GM13977 (cell line): ENCODE results near the gene CHCHD10.

Experiments used
- DNase-seq: peaks from one replicate; pipeline ENCODE4 v3.0.0; 2012; ENCODE audit warnings: low spot score
- in situ Hi-C: fragments of 300-500 bp; cut with MboI; formaldehyde crosslinking; loops from one replicate; pipeline ENCODE4 v1.12.0; 2022; ENCODE audit warnings: low sequenced_read_pairs, low pct_unique_long_range_greater_than_20kb, mixed read lengths, inconsistent platforms; ENCODE audit not compliant: unreplicated experiment
- TF ChIP-seq, protein P1 (sequence below): IDR thresholded peaks from 2 replicates; pipeline ENCODE4 v1.5.1; 2012; ENCODE audit warnings: mild to moderate bottlenecking, control low read depth; ENCODE audit not compliant: insufficient read depth; ENCODE audit errors: extremely low read depth, missing control alignments

Gene CHCHD10

DNA sequence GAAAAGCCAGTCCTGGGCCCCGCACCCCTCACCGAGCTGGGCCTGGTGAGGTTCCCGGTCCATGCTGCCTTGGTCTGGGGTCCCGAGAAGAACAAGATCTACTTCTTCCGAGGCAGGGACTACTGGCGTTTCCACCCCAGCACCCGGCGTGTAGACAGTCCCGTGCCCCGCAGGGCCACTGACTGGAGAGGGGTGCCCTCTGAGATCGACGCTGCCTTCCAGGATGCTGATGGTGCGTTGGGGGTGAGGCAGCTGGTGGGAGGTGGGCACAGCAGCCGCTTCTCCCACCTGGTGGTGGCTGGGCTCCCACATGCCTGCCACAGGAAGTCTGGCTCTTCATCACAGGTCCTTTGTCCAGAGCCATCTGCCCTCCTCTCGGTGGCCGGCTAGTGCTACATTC lies 14.5 kb upstream of the CHCHD10 start:
- in situ Hi-C loops, result no loop called here
- DNase-seq, result no peak
- TF ChIP-seq, protein P1, sequence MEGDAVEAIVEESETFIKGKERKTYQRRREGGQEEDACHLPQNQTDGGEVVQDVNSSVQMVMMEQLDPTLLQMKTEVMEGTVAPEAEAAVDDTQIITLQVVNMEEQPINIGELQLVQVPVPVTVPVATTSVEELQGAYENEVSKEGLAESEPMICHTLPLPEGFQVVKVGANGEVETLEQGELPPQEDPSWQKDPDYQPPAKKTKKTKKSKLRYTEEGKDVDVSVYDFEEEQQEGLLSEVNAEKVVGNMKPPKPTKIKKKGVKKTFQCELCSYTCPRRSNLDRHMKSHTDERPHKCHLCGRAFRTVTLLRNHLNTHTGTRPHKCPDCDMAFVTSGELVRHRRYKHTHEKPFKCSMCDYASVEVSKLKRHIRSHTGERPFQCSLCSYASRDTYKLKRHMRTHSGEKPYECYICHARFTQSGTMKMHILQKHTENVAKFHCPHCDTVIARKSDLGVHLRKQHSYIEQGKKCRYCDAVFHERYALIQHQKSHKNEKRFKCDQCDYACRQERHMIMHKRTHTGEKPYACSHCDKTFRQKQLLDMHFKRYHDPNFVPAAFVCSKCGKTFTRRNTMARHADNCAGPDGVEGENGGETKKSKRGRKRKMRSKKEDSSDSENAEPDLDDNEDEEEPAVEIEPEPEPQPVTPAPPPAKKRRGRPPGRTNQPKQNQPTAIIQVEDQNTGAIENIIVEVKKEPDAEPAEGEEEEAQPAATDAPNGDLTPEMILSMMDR, result no peak

DNA sequence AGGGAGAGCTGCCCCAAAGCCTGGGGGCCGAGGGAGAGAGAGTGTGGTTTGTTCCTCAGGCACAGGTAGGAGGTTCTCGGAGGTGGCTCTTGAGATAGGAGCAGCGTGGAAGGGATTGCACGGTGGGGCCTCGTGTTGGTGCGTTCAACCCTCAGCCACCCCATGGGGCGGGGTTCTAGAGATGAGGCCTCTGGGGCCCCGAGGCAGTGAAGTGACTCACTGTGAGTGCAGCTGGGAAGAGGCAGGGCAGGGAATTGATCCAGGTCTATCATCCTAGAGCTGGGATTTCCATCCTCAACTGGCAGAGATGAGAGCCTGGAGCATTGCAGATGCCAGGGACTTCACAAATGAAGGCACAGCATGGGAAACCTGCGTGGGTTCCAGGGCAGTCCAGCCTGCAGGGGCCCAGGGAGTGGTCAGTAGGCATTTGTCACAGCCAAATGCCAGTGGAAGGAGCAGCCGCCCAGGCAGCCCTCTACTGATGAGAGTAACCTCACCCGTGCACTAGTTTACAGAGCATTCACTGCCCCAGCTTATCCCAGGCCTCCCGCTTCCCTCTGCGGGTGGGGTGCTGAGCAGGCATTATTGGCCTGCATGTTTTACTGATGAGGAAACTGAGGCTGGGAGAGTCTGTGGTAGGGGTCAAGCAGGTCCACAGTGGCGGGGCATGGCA lies 13.9 kb upstream of the CHCHD10 start:
- no peak for DNase-seq
- in situ Hi-C loops, result no loop called here
- TF ChIP-seq, protein P1, result no peak

DNA sequence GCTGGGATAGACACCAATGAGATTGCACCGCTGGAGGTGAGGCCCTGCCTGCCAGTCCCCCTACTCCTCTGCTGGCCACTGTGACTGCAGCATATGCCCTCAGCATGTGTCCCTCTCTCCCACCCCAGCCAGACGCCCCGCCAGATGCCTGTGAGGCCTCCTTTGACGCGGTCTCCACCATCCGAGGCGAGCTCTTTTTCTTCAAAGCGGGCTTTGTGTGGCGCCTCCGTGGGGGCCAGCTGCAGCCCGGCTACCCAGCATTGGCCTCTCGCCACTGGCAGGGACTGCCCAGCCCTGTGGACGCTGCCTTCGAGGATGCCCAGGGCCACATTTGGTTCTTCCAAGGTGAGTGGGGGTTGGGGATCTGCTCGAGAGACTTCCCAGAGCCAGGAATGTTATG lies 13.3 kb upstream of the CHCHD10 start:
- TF ChIP-seq, protein P1, result no peak
- DNase-seq, result no peak
- in situ Hi-C loops, result no loop called here

DNA sequence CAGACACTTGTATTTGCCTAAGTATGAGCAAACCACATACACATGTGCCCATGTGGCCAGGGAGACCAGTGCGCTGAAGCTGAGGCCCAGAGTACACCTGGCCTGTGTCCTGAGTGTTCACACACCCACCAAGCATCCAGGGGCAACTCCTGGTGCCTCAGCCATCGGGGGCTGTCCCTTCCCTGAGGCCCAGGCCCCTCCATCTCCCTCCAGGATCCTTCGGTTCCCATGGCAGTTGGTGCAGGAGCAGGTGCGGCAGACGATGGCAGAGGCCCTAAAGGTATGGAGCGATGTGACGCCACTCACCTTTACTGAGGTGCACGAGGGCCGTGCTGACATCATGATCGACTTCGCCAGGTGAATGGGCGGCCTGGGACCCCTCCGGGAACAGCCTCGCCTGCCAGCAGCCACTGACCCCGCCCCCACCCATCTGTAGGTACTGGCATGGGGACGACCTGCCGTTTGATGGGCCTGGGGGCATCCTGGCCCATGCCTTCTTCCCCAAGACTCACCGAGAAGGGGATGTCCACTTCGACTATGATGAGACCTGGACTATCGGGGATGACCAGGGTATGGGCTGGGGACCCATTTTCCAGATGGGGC lies 12.5 kb upstream of the CHCHD10 start:
- in situ Hi-C loops, result no loop called here
- TF ChIP-seq, protein P1, result no peak

DNA sequence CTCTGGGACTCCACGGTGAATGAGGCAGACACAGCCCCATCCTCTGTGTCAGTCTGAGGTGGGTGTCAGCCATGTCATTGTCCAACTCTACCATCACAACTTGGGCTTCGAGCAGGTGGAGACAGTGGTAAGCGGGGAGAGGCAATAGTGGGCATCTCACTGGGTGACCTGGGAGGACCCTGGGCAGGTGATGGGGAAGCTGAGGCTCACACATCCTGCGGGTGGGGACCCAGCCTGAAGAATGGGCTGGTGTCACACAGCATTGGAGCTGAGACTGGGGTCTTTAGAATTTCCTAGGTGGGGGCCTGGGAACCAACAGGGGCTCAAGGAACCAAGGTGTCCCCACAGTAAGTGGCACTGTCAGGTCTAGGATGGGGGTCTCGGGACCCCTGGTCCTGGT lies 12.0 kb upstream of the CHCHD10 start:
- in situ Hi-C loops, result no loop called here
- DNase-seq, result no peak
- TF ChIP-seq, protein P1, result no peak

More for the DNA sequence above, 12.5 kb upstream of the CHCHD10 start:
- no peak for DNase-seq

DNA sequence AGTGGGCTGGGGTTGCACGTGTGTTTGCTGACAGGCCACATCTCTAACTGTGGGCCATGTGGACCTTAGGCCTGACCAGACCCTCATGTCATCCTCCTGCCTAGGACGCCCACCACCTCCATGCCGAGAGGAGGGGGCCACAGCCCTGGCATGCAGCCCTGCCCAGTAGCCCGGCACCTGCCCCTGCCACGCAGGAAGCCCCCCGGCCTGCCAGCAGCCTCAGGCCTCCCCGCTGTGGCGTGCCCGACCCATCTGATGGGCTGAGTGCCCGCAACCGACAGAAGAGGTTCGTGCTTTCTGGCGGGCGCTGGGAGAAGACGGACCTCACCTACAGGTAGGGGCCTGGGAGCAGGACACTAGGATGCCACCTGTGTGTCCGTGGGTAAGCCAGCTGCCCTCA lies 11.3 kb upstream of the CHCHD10 start:
- DNase-seq, result no peak
- TF ChIP-seq, protein P1, result no peak
- in situ Hi-C loops, result no loop called here
